Stimulated activated CD8-positive, alpha-beta memory T cell treated with anti-CD3 and anti-CD28 coated beads, Interleukin-12 subunit alpha, Interleukin-12 subunit beta, amount 100 ng/mL, for 4 hours (primary cell): Measurements from ENCODE around the gene OR1F1.
"Not testable (repeated sequence)": the region's sequence is repeated elsewhere in the genome, so short reads cannot be mapped to it uniquely, and the experiment has no call there.

Source experiments
- DNase-seq: peaks from one replicate; pipeline ENCODE4 v3.0.0-alpha.2; 2020; ENCODE audit warnings: low read depth

The OR1F1 gene

DNA sequence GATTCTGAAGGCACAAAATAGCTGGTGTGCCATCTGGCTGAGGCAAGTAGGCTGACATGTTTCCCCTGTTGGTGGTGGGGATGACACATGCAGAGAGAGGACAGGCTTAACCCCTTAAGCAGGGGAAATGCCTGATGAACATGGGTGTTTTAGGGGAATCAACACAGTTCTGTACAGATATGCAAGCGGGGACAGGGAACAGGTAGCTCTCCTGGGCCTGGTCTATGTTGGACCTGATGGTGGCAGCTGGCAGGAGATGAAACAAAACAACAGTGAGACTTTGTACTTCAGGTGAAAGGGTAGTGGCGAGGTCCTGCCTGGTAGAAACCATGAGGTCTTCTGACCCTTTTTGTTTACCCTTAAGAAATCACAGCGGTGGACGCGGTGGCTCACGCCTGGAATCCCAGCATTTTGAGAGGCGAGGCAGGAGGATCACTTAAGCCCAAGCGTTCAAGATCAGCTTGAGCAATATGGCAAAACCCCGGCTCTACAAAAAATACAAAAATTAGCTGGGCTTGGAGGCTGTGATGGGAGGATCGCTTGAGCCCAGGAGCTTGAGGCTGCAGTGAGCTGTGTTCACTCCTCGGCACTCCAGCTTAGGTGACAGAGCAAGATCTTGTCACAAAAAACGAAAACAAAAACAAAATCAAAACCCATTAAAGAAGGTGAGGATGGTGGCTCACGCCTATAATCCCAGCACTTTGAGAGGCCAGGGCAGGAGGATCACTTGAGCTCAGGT lies 10.5 kb downstream of the OR1F1 start:
- no peak for DNase-seq

GRCh38 chr16:3202903-3203539 lies 15.0 kb downstream of the OR1F1 start:
- no peak for DNase-seq

DNA sequence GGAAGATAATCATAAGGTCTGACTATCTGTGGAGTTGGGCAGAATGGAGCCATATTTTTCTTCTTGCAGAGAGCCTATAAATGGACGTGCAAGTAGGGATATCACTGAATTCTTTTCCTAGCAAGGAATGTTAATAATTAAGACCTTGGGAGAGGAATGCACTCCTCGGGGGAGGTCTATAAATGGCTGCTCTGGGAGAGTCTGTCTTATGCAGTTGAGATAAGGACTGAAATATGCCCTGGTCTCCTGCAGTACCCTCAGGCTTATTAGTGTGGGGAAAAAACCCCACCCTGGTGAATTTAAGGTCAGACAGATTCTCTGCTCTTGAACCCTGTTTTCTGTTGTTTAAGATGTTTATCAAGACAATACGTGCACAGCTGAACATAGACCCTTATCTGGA lies 17.9 kb downstream of the OR1F1 start:
- not testable (repeated sequence) for DNase-seq

GRCh38 chr16:3207086-3207953 lies 19.3 kb downstream of the OR1F1 start:
- no peak for DNase-seq

GRCh38 chr16:3212006-3212405 lies 24.0 kb downstream of the OR1F1 start:
- DNase-seq = no peak

GRCh38 chr16:3212567-3212966 lies 24.6 kb downstream of the OR1F1 start:
- DNase-seq = no peak

DNA sequence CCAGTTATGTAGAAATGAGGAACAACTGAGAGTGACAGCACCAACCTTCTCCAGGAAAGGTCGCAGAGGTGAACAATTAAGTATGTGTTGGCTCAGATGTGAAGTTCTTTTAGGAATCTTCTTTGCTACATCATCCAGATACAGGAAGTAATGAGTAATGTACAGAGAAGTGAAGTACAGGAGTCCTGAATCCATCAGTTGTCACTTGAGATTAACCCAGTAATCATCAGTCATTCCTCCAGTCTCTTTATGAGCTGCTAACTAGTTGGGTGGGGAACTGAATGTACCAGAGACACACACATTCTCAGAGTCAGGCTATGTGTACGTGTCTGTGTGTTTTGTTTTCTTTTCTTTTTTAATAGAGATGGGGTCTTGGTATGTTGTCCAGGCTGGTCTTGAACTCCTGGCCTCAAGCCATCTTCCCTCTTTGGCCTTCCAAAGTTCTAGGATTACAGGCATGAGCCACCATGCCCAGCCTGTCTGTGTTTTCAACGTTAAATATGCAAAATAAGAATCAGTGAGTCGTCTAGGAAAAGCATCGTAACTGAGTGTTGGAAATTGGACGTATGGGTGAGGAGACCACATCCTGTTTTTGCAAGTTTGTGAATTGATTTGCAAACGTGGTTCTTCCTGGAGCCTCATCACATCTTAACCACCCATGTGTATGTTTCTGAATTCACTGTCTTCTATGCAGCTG lies 27.0 kb downstream of the OR1F1 start:
- DNase-seq = no peak

GRCh38 chr16:3215601-3216262 lies 27.7 kb downstream of the OR1F1 start:
- no peak for DNase-seq

DNA sequence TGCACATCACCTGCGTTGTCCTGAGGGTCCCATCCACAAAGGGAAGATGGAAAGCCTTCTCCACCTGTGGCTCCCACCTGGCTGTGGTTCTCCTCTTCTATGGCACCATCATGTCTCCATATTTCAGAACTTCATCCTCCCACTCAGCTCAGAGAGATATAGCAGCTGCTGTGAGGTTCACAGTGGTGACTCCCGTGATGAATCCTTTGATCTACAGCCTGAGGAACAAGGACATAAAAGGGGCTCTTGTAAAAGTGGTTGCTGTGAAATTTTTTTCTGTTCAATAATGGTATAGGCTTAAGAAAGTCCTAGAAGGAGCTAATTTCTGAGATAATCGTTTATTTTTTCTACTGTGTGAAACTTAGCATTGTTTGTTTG lies 28.2 kb downstream of the OR1F1 start:
- DNase-seq = no peak

GRCh38 chr16:3220839-3221238 lies 32.8 kb downstream of the OR1F1 start:
- no peak for DNase-seq

DNA sequence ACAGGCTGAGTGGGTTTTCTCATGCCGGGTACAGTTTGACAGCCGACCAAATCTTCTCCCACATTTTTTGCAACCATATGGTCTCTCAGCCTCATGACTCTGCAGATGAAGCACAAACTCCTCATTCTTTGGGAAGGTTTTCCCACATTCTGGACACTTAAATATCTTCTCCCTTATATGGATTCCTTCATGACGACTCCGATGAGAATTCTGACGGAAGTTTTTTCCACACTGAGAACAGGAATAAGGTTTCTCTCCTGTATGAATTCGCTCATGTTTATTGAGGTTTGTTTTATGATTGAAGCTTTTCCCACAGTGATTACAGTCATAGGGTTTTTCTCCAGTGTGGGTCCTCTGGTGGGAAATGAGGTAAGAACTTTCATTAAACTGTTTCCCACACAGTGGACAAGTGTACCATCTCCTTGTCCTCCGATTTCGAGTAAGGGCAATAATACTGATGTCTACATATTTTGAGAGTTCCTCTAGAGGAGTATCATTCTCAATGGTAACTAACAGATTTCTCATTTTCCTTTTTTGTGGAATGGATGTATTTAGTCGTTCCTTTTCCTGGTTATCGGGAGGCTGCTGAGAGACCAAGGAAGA lies 36.0 kb downstream of the OR1F1 start:
- DNase-seq = no peak

DNA sequence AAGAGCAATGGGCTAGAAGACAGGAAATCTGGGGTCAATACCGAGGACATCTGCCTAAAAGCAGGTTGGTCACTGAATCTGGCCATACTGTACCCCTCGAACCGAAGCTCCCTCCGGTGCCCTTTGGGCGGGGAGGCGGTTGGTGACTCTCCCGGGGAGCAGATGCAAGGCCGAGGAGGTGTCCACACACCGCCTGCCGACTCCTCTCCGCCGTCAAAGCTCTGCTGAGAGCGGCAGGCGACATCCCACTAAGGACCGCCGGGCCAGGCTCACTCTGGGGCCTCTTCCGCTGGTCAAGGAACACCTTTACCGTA lies 46.5 kb downstream of the OR1F1 start:
- no peak for DNase-seq

- peak; percentile 86 for DNase-seq
Measured at GRCh38 chr16:3234857-3235561, 47.0 kb downstream of the OR1F1 start, which contains the start of gene ZNF200. Gene ZNF200 (minus strand): TSS chr16:3235158. CDS start chr16:3233755, 1,403 bp downstream.

DNA sequence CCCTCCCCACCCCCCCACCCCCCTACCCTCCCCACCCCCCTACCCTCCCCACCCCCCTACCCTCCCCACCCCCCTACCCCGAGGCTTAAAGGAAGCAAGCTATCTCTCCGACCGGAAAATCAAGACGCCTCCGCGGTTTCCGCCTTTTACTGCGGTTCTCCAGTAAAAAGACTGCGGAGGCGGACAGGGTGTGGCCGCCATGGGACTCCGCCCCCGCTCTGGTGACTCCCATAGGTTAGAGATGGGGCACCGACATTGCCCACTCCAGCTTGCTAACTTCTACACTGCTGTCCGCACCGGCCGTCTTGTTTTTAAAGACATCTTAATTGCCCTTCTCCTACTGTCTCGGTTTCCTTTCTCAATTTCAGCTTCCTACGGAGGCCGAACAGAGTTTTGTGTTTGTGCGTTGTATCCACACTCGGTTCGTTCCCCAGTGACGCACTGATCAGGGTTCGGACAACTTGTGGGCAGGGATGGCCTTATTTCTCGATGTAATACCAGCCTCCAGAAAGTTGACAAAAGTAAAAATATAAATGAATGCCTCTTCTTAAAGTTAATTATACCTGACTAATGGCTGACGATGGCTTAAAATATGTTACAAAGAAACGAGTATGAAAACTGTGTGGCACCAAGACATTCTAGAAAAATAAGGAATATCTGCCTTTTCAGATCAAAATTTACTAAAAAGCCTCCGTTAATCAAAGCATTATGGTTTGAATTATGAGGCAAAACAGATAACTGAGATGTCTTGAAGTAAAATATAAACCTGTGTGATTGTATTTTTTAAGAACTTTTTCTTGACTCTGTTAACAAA lies 48.1 kb downstream of the OR1F1 start:
- no peak for DNase-seq

DNA sequence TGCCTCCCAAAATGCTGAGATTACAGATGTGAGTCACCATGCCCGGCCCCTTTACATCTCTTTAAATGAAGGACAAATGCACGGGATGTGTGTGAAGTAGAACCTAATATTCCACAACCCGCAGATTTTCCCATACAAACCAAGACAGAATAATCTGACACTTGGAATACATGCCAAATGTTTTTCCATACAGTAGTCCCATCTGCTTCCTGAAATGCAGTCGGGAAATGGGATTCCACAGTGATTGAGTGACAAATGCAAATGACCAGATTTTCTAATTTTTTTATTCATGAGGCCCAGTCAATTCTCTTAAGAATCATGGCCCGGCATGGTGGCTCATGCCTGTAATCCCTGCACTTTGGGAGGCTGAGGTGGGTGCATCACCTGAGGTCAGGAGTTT lies 53.8 kb downstream of the OR1F1 start:
- DNase-seq = no peak

GRCh38 chr16:3242709-3243108 lies 54.7 kb downstream of the OR1F1 start:
- DNase-seq = no peak

DNA sequence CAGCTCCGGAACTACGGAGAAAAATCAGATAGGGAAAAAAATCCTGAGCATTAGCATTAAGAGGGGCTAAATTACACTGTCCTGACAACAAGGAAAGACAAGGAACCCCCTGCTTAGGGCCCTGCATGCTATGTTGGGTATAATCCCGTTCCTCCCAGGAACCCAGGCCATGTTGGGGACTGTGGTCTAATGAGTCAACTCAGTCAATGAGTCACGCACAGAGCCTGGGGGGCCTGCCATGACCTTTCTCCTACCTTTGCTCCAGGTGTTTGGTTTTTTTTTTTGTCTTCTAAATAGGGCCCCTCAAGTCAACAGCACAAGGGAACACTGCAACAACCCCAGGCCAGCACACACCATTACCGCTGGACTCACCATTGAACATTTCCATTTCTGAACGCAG lies 55.9 kb downstream of the OR1F1 start:
- DNase-seq = no peak

- no peak for DNase-seq
Measured at GRCh38 chr16:3246002-3246401, 58.0 kb downstream of the OR1F1 start.

DNA sequence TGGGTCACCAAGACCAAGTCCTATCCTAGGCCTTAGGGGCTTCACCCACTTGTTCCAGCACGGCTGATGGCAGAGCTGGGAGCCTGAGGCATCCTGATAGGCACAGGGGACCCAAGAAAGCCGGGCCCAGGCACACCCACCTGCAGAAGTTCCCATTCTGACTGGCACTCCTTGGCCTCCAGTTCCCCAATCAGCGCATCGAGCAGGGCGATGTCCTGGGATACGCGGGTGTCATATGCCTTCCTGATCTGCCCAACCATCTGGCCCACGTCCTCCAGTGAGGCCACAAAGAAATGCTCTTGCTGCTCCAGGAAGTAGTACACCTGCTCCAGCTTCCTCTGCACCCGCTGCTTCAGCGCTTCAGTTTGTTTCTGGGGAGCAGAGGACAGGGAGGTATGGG lies 58.9 kb downstream of the OR1F1 start:
- no peak for DNase-seq

DNA sequence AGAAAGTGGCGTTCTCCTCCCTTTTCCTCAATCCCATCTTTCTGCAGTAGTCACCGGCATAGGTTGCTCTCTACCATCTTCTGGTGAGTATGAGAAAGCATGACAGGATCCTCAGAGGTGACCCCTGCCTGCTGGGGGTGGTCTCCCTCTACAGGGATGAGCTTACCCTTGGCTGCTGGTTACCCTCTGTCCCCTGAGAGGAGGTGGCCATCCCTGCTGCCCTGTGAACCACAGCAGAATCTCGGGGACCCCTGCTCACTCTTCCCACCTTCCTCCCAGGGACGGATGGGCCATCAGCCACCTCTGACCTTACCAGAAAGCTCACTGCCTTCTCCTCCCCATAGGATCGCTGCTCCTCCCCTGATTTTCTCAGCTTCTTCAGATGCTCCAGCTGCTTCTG lies 60.6 kb downstream of the OR1F1 start:
- no peak for DNase-seq
